Vagina (tissue), 2 donors: ENCODE results near the gene CCL5. TPM values are rescaled to one million over a fixed set of nuclear protein-coding genes. Genes with fewer than 3 reads are reported as not detected.

Source experiments
- DNase-seq, 2 donors: peaks; one replicate each; pipeline ENCODE4 v3.0.0-alpha.2; 2017; ENCODE audit errors: extremely low spot score in 2 of 2
- H3K27ac ChIP-seq: fragments of 200-600 bp; sonication (generic); one replicate; pipeline ENCODE4 v1.5.1; 2019
- H3K27me3 ChIP-seq: fragments of 200-600 bp; sonication (generic); one replicate; pipeline ENCODE4 v1.5.1; 2019
- H3K36me3 ChIP-seq, 2 donors: fragments of 200-600 bp; sonication (generic); one replicate each; pipeline ENCODE4 v1.5.1; 2017 to 2019
- H3K4me1 ChIP-seq: fragments of 200-600 bp; sonication (generic); one replicate; pipeline ENCODE4 v1.5.1; 2019
- H3K4me3 ChIP-seq, 2 donors: fragments of 200-600 bp; sonication (generic); 1 replicate in 1 of 2; 2 replicates in 1 of 2; pipeline ENCODE4 v1.5.1; 2016 to 2019
- H3K9me3 ChIP-seq: fragments of 200-600 bp; sonication (generic); one replicate; pipeline ENCODE4 v1.5.1; 2019
- POLR2A ChIP-seq, 2 donors: fragments of 450-650 bp; IDR thresholded peaks; one replicate each; pipeline ENCODE4 v1.6.1; 2017; ENCODE audit warnings: antibody characterized with exemption in 2 of 2, mild to moderate bottlenecking in 2 of 2, moderate library complexity in 2 of 2
- POLR2AphosphoS5 ChIP-seq, 2 donors: sonication (generic); formaldehyde crosslinking; IDR thresholded peaks; one replicate each; pipeline ENCODE4 v1.9.0; 2017; ENCODE audit warnings: antibody characterized with exemption in 2 of 2, mild to moderate bottlenecking in 2 of 2, low read depth in 1 of 2; ENCODE audit not compliant: insufficient read depth in 1 of 2
- intact Hi-C: fragments of 100-400 bp; cut with DNase I; formaldehyde crosslinking; loops from one replicate; pipeline ENCODE4 v1.15.1; 2023
- total RNA-seq: library from RNA; depleted of rRNA; stranded (reverse); fragments of >200 nt; gene quantifications from one replicate; pipeline ENCODE4 v1.2.3, GENCODE V29; 2016
- TF ChIP-seq, protein P1 (sequence below), 3 experiments: fragments of 450-650 bp in 2 of 3; fragments of 200-600 bp in 1 of 3; sonication (generic) in 1 of 3; IDR thresholded peaks; one replicate each; pipeline ENCODE4 v1.5.1; 2017 to 2019; ENCODE audit warnings: antibody characterized with exemption in 3 of 3, mild to moderate bottlenecking in 2 of 3, moderate library complexity in 2 of 3

Gene CCL5
- total RNA-seq, 1 donor from 2014 or later = 4.9 TPM

GRCh38 chr17:35867574-35867973, 12.6 kb downstream of the CCL5 start:
- H3K36me3 ChIP-seq = no peaks in the 10 kb centered on the region
- no peaks in the 10 kb centered on the region for H3K9me3 ChIP-seq
- no peaks in the 10 kb centered on the region for H3K27me3 ChIP-seq
- H3K4me1 ChIP-seq = peaks cover 12% of the 10 kb centered on the region
- intact Hi-C loops = no loop called here
- H3K4me3 ChIP-seq = no peak overlapping the region
- no peak for DNase-seq
- H3K27ac ChIP-seq = no peak overlapping the region
- TF ChIP-seq, protein P1, sequence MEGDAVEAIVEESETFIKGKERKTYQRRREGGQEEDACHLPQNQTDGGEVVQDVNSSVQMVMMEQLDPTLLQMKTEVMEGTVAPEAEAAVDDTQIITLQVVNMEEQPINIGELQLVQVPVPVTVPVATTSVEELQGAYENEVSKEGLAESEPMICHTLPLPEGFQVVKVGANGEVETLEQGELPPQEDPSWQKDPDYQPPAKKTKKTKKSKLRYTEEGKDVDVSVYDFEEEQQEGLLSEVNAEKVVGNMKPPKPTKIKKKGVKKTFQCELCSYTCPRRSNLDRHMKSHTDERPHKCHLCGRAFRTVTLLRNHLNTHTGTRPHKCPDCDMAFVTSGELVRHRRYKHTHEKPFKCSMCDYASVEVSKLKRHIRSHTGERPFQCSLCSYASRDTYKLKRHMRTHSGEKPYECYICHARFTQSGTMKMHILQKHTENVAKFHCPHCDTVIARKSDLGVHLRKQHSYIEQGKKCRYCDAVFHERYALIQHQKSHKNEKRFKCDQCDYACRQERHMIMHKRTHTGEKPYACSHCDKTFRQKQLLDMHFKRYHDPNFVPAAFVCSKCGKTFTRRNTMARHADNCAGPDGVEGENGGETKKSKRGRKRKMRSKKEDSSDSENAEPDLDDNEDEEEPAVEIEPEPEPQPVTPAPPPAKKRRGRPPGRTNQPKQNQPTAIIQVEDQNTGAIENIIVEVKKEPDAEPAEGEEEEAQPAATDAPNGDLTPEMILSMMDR (IDR thresholded peaks at IDR 0.05) = no peak
- TF ChIP-seq POLR2AphosphoS5 (IDR thresholded peaks at IDR 0.05; ENCODE audit: insufficient read depth in 1 of 2, low read depth in 1 of 2) = no peak
- TF ChIP-seq POLR2A (IDR thresholded peaks at IDR 0.05) = no peak

DNA sequence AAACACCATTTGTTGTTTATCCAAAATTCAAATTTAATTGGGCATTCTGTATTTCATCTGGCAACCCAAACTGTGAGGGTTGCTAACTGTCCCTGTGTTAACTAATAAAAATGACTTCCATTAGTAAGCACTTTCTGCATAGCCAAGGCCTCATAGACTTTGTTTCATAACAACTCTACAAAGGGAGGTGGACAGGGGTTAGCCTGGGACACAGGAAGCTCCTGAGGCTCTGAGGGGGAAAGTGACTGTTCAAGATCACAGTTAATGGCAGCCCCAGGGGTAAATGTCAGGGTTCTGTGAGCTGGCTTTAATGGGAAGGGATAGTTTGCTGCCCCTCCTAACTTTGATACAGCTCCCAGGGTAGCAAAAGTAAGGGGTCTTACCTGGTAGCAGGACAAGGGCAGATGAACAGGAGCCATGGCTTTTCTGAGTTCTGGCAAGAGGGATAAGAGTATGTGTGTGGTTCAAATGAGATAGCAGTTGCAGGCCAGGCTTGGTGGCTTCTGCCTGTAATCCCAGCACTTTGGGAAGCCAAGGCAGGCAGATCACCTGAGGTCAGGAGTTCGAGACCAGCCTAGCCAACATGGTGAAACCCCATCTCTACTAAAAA, 13.7 kb downstream of the CCL5 start:
- intact Hi-C loops = no loop called here
- TF ChIP-seq POLR2A (IDR thresholded peaks at IDR 0.05) (no peak), POLR2AphosphoS5 (IDR thresholded peaks at IDR 0.05; ENCODE audit: insufficient read depth in 1 of 2, low read depth in 1 of 2) (no peak)
- TF ChIP-seq, protein P1 (IDR thresholded peaks at IDR 0.05) = no peak

DNA sequence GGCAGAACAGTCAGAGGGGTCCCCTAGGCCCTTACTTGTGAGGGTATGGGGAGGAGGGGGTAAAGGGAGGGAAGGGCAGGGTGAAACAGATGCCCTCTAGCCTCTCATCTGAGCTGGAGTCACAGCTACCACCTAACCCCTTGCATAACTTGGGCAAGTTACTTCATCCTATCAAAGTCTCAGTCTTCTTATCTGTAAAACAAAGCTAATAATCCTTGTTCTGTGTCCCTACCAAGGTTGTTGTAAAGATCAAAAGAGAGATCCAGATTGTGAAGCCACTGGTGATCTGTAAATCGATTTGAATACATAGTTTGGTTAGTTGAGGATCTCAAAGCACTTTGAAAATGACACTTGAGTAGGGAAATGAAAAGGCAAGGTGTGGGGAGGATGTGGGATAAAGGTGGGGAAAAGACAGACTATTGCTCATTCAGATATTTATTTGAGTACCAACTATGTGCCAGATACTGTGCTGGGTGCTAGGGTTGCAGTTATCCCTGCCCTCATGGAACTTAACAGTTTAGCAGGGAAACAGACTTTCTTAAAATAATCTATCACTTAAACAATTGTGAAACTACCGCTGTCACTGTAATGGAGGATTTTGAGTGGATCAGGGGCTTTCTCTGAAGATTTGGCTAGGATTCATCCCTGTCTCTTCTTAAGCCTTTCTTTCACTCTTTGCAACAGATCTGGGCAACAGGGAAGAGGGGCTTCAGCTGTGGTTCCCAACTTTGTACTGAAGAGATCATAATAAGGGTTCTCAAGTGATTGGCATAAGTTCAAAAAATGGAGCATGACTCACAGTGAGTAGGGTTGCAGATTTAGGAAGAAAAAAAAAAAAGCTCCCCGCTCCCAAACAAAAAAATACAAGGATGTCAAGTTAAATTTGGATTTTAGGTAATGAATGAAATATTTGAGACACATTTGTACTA, 14.5 kb downstream of the CCL5 start:
- intact Hi-C loops = no loop called here
- TF ChIP-seq POLR2AphosphoS5 (IDR thresholded peaks at IDR 0.05; ENCODE audit: insufficient read depth in 1 of 2, low read depth in 1 of 2) (no peak), POLR2A (IDR thresholded peaks at IDR 0.05) (no peak)
- TF ChIP-seq, protein P1 (IDR thresholded peaks at IDR 0.05) = no peak
- Histone ChIP-seq H3K27ac (no peak overlapping the region), H3K4me3 (no peak overlapping the region), H3K27me3 (no peaks in the 10 kb centered on the region), H3K9me3 (no peaks in the 10 kb centered on the region), H3K4me1 (peaks cover 12% of the 10 kb centered on the region), H3K36me3 (no peaks in the 10 kb centered on the region)
- DNase-seq = no peak

More for the DNA sequence above, 13.7 kb downstream of the CCL5 start:
- no peak for DNase-seq
- no peak overlapping the region for H3K4me3 ChIP-seq
- H3K9me3 ChIP-seq = no peaks in the 10 kb centered on the region
- H3K4me1 ChIP-seq = peaks cover 12% of the 10 kb centered on the region
- H3K36me3 ChIP-seq = no peaks in the 10 kb centered on the region
- no peak overlapping the region for H3K27ac ChIP-seq
- no peaks in the 10 kb centered on the region for H3K27me3 ChIP-seq

GRCh38 chr17:35864853-35865252, 15.3 kb downstream of the CCL5 start:
- Histone ChIP-seq H3K4me1 (peaks cover 12% of the 10 kb centered on the region), H3K27ac (no peak overlapping the region), H3K9me3 (no peaks in the 10 kb centered on the region), H3K4me3 (no peak overlapping the region), H3K27me3 (no peaks in the 10 kb centered on the region), H3K36me3 (no peaks in the 10 kb centered on the region)
- no peak for DNase-seq
- intact Hi-C loops = no loop called here
- TF ChIP-seq POLR2A (IDR thresholded peaks at IDR 0.05) (no peak), POLR2AphosphoS5 (IDR thresholded peaks at IDR 0.05; ENCODE audit: insufficient read depth in 1 of 2, low read depth in 1 of 2) (no peak)
- TF ChIP-seq, protein P1 (IDR thresholded peaks at IDR 0.05) = no peak

DNA sequence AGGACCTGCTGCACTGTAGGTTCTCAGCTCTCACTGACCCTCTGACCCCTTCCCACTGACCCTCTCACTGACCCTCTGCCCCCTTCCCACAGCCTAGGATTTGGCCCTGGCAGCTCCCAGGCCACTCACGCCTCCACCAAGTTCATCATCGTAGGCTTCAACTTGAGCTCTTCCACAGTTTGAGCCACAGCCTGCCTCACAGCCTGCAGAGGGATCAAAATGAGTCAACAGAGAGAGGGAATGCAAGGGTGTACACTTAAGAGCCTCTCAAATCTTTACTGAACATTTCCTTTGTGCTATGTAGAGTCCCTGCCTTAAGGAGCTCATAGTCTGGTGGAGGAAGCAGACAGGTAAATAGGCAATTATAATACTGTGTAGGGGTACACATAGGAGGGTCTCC, 23.6 kb downstream of the CCL5 start:
- no peak for DNase-seq
- TF ChIP-seq POLR2A (IDR thresholded peaks at IDR 0.05) (no peak), POLR2AphosphoS5 (IDR thresholded peaks at IDR 0.05; ENCODE audit: insufficient read depth in 1 of 2, low read depth in 1 of 2) (no peak)
- TF ChIP-seq, protein P1 (IDR thresholded peaks at IDR 0.05) = no peak
- no peaks in the 10 kb centered on the region for H3K4me1 ChIP-seq

More for the DNA sequence above, 23.6 kb downstream of the CCL5 start:
- Histone ChIP-seq H3K4me3 (no peak overlapping the region), H3K27ac (no peak overlapping the region), H3K9me3 (no peaks in the 10 kb centered on the region), H3K36me3 (no peaks in the 10 kb centered on the region), H3K27me3 (no peaks in the 10 kb centered on the region)
- intact Hi-C loops = no loop called here
